Choroid plexus epithelial cell (primary cell): ENCODE results near the gene OGDH.

ENCODE experiments used
- DNase-seq: peaks from one replicate; pipeline ENCODE4 v3.0.0-alpha.2; 2010; ENCODE audit warnings: low read depth
- H3K4me3 ChIP-seq: 2 replicates; pipeline ENCODE4 v1.5.1; 2011; ENCODE audit warnings: low read depth, mild to moderate bottlenecking, control low read depth, low read length, moderate library complexity
- CTCF ChIP-seq: conservative IDR thresholded peaks from 2 replicates; pipeline ENCODE4 v1.5.1; 2011; ENCODE audit warnings: low read depth, mild to moderate bottlenecking, control low read depth, inconsistent platforms, low read length, moderate library complexity

Gene OGDH

GRCh38 chr7:44608916-44609648 lies 2.7 kb downstream of the OGDH start:
- TF ChIP-seq CTCF, result no peak
- no peak overlapping the region for H3K4me3 ChIP-seq
- DNase-seq, result no peak

GRCh38 chr7:44609829-44610228 lies 3.4 kb downstream of the OGDH start:
- no peak for TF ChIP-seq CTCF
- no peak for DNase-seq
- no peak overlapping the region for H3K4me3 ChIP-seq

GRCh38 chr7:44615149-44615611 lies 8.8 kb downstream of the OGDH start:
- no peak for TF ChIP-seq CTCF
- no peak overlapping the region for H3K4me3 ChIP-seq
- DNase-seq, result peak; percentile 22

- H3K4me3 ChIP-seq, result no peak overlapping the region
- DNase-seq, result no peak
- no peak for TF ChIP-seq CTCF
These were observed 9.4 kb downstream of the OGDH start for GRCh38 chr7:44615793-44616192.

- H3K4me3 ChIP-seq, result no peak overlapping the region
- DNase-seq, result no peak
- no peak for TF ChIP-seq CTCF
These were observed 10.1 kb downstream of the OGDH start for GRCh38 chr7:44616545-44616944.

- peak; percentile 46 for DNase-seq
- no peak for TF ChIP-seq CTCF
- no peak overlapping the region for H3K4me3 ChIP-seq
These were observed 10.9 kb downstream of the OGDH start for GRCh38 chr7:44617225-44617890.
